Measurements from ENCODE around the gene TMOD4. TPM values are rescaled to one million over a fixed set of nuclear protein-coding genes. Genes with fewer than 3 reads are reported as not detected.

TMOD4 gene
- total RNA-seq, 1 donor from 2014 or later, result 2.1 TPM

GRCh38 chr1:151146072-151146411, 29.7 kb downstream of the TMOD4 start:
- ATAC-seq (peak; percentile 19 to 26), DNase-seq (no peak)
- H3K27me3 ChIP-seq (ENCODE audit: low read depth), result no peaks in the 10 kb centered on the region
- intact Hi-C loops (cut with DNase I), result no loop called here
- no peak for TF ChIP-seq CTCF (IDR thresholded peaks at IDR 0.05)
- H3K4me1 ChIP-seq, result peaks cover 26% of the 10 kb centered on the region
- no peaks in the 10 kb centered on the region for H3K9me3 ChIP-seq
- H3K4me3 ChIP-seq, result peak overlapping the region; percentile 88
- no peaks in the 10 kb centered on the region for H3K36me3 ChIP-seq
- peak overlapping the region; percentile 57 for H3K27ac ChIP-seq

GRCh38 chr1:151145304-151146071, 30.3 kb downstream of the TMOD4 start:
- intact Hi-C loops (cut with DNase I), result no loop called here
- no peaks in the 10 kb centered on the region for H3K36me3 ChIP-seq
- H3K4me1 ChIP-seq, result peaks cover 26% of the 10 kb centered on the region
- H3K9me3 ChIP-seq, result no peaks in the 10 kb centered on the region
- ATAC-seq (peak; percentile 18 to 47), DNase-seq (no peak)
- H3K4me3 ChIP-seq, result peak overlapping the region; percentile 88
- peak overlapping the region; percentile 5 for H3K27ac ChIP-seq
- no peak for TF ChIP-seq CTCF (IDR thresholded peaks at IDR 0.05)
- no peaks in the 10 kb centered on the region for H3K27me3 ChIP-seq (ENCODE audit: low read depth)

- DNase-seq, result no peak
- peak; percentile 57 to 62 for ATAC-seq
- TF ChIP-seq CTCF (IDR thresholded peaks at IDR 0.05), result no peak
- H3K4me1 ChIP-seq, result peaks cover 26% of the 10 kb centered on the region
- H3K36me3 ChIP-seq, result peaks cover 3% of the 10 kb centered on the region
- intact Hi-C loops (cut with DNase I), result no loop called here
- no peaks in the 10 kb centered on the region for H3K27me3 ChIP-seq (ENCODE audit: low read depth)
- H3K27ac ChIP-seq, result peak overlapping the region; percentile 5
- H3K9me3 ChIP-seq, result no peaks in the 10 kb centered on the region
- H3K4me3 ChIP-seq, result peak overlapping the region; percentile 88
Measured at GRCh38 chr1:151144474-151145303, 31.1 kb downstream of the TMOD4 start.

GRCh38 chr1:151143986-151144385, 31.8 kb downstream of the TMOD4 start:
- DNase-seq (no peak), ATAC-seq (no peak)
- no peaks in the 10 kb centered on the region for H3K27me3 ChIP-seq (ENCODE audit: low read depth)
- no peak overlapping the region for H3K4me3 ChIP-seq
- no peaks in the 10 kb centered on the region for H3K9me3 ChIP-seq
- intact Hi-C loops (cut with DNase I), result no loop called here
- no peak for TF ChIP-seq CTCF (IDR thresholded peaks at IDR 0.05)
- H3K27ac ChIP-seq, result no peak overlapping the region
- H3K36me3 ChIP-seq, result peaks cover 5% of the 10 kb centered on the region
- peaks cover 26% of the 10 kb centered on the region for H3K4me1 ChIP-seq

- Histone ChIP-seq H3K9me3 (no peaks in the 10 kb centered on the region), H3K4me1 (peaks cover 26% of the 10 kb centered on the region), H3K27me3 (ENCODE audit: low read depth) (no peaks in the 10 kb centered on the region), H3K36me3 (peaks cover 5% of the 10 kb centered on the region), H3K4me3 (no peak overlapping the region), H3K27ac (no peak overlapping the region)
- DNase-seq (no peak), ATAC-seq (no peak)
- TF ChIP-seq CTCF (IDR thresholded peaks at IDR 0.05), result no peak
- intact Hi-C loops (cut with DNase I), result no loop called here
Measured at GRCh38 chr1:151143057-151143435, 32.7 kb downstream of the TMOD4 start.

Data from lower lobe of right lung (tissue), 2 donors.